Calu3 (cell line): Measurements from ENCODE around the gene NRG2. TPM values are rescaled to one million over a fixed set of nuclear protein-coding genes. Genes with fewer than 3 reads are reported as not detected.

Experiments
- BruUV-seq: library from RNA; stranded (reverse); fragments of 400-500 nt; replicated peaks from 2 replicates; lab custom pipeline; 2021; lab: Mats Ljungman, UMichigan
- CTCF ChIA-PET: fragments of 300-600 bp; sonication (Branson Sonifier 250); formaldehyde crosslinking; loops from one replicate; lab custom pipeline; 2022; ENCODE audit warnings: antibody characterized with exemption; lab: Charles Lee
- DNase-seq: peaks from one replicate; pipeline ENCODE4 v3.0.0; 2022
- H3K27ac Mint-ChIP-seq: one replicate; pipeline ENCODE4 v1.8.0; 2022; ENCODE audit warnings: mixed read lengths; ENCODE audit not compliant: unreplicated experiment
- H3K27me3 Mint-ChIP-seq: one replicate; pipeline ENCODE4 v1.8.0; 2022; ENCODE audit warnings: mixed read lengths; ENCODE audit not compliant: unreplicated experiment
- H3K36me3 Mint-ChIP-seq: one replicate; pipeline ENCODE4 v1.8.0; 2022; ENCODE audit warnings: mild to moderate bottlenecking, moderate library complexity, mixed read lengths; ENCODE audit not compliant: insufficient read depth, unreplicated experiment
- H3K4me1 Mint-ChIP-seq: one replicate; pipeline ENCODE4 v1.8.0; 2022; ENCODE audit warnings: mild to moderate bottlenecking, low read depth, mixed read lengths; ENCODE audit not compliant: unreplicated experiment
- H3K4me3 Mint-ChIP-seq: one replicate; pipeline ENCODE4 v1.8.0; 2022; ENCODE audit warnings: mild to moderate bottlenecking, low read depth, moderate library complexity, mixed read lengths; ENCODE audit not compliant: unreplicated experiment
- H3K9me3 Mint-ChIP-seq: one replicate; pipeline ENCODE4 v1.8.0; 2022; ENCODE audit warnings: low read depth, mixed read lengths; ENCODE audit not compliant: unreplicated experiment
- CTCF ChIP-seq: fragments of 200-600 bp; IDR thresholded peaks from one replicate; pipeline ENCODE4 v1.8.0; 2022; ENCODE audit warnings: antibody characterized with exemption; ENCODE audit not compliant: unreplicated experiment
- intact Hi-C: fragments of 100-400 bp; cut with micrococcal nuclease; formaldehyde crosslinking; loops from one replicate; pipeline ENCODE4 v1.10.0; 2022; ENCODE audit not compliant: unreplicated experiment
- total RNA-seq: library from RNA; stranded (reverse); gene quantifications from 2 replicates; pipeline ENCODE4 v1.2.3, GENCODE V29; 2022

NRG2 gene
- total RNA-seq, 1 experiment from 2014 or later: 1.4 TPM

- H3K9me3 Mint-ChIP-seq: no peaks in the 10 kb centered on the region
- no TSS peak for BruUV-seq
- no peak overlapping the region for H3K4me3 Mint-ChIP-seq
- H3K36me3 Mint-ChIP-seq: no peaks in the 10 kb centered on the region
- H3K4me1 Mint-ChIP-seq: no peaks in the 10 kb centered on the region
- no peak for TF ChIP-seq CTCF
- H3K27ac Mint-ChIP-seq: no peak overlapping the region
- peaks cover 63% of the 10 kb centered on the region for H3K27me3 Mint-ChIP-seq
- intact Hi-C loops: no loop called here
- CTCF ChIA-PET: interaction anchor here (0.6 to 1.1 kb wide), 2 partner anchors 160 to 236 kb away, joined by 3 read pairs; no protein-coding TSS in a partner anchor
- DNase-seq: no peak
These were observed 84.5 kb downstream of the NRG2 start for GRCh38 chr5:139958432-139959148.

- BruUV-seq: no TSS peak
- no peaks in the 10 kb centered on the region for H3K4me1 Mint-ChIP-seq
- H3K36me3 Mint-ChIP-seq: no peaks in the 10 kb centered on the region
- CTCF ChIA-PET: interaction anchor here (0.7 kb wide), 1 partner anchor 11 kb away, joined by 4 read pairs; no protein-coding TSS in a partner anchor
- H3K9me3 Mint-ChIP-seq: no peaks in the 10 kb centered on the region
- DNase-seq: no peak
- intact Hi-C loops: no loop called here
- peaks cover 63% of the 10 kb centered on the region for H3K27me3 Mint-ChIP-seq
- no peak for TF ChIP-seq CTCF
- H3K4me3 Mint-ChIP-seq: no peak overlapping the region
- no peak overlapping the region for H3K27ac Mint-ChIP-seq
These were observed 86.8 kb downstream of the NRG2 start for GRCh38 chr5:139956342-139956741.

- no peak overlapping the region for H3K4me3 Mint-ChIP-seq
- intact Hi-C loops: no loop called here
- peaks cover 63% of the 10 kb centered on the region for H3K27me3 Mint-ChIP-seq
- DNase-seq: no peak
- CTCF ChIA-PET: interaction anchor here (0.7 kb wide), 1 partner anchor 11 kb away, joined by 4 read pairs; no protein-coding TSS in a partner anchor
- TF ChIP-seq CTCF: no peak
- no peaks in the 10 kb centered on the region for H3K9me3 Mint-ChIP-seq
- H3K4me1 Mint-ChIP-seq: no peaks in the 10 kb centered on the region
- no TSS peak for BruUV-seq
- H3K36me3 Mint-ChIP-seq: no peaks in the 10 kb centered on the region
- no peak overlapping the region for H3K27ac Mint-ChIP-seq
These were observed 87.4 kb downstream of the NRG2 start for GRCh38 chr5:139955616-139956273.

DNA sequence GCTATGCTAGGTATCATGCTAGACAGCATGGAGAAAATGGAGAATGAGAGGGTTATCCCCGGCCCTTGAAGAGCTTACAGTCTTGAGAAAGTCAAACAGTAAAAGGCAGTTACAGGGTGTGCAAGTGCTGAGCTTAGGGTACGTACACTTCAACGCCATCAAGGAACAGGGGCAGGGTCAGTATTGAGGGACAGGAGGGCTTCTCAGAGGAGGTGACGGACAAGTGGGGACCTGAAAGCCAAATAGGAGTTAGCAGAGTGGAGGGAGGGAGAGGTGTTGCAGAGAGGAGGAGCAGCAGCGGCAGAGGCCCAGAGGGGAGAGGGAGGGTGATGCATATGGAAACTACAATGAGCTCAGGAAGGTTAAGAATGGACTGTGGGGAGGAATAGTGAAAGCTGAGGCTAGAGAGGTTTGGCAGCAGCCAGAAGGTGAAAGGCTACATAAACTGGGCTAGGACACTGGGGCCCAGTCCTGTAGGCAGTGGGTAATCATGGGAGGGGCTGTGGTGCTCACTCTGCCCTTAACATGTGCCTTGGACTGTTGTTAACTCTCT, 88.0 kb downstream of the NRG2 start:
- intact Hi-C loops: no loop called here
- no peaks in the 10 kb centered on the region for H3K36me3 Mint-ChIP-seq
- no peak for TF ChIP-seq CTCF
- no peaks in the 10 kb centered on the region for H3K9me3 Mint-ChIP-seq
- no TSS peak for BruUV-seq
- H3K27ac Mint-ChIP-seq: no peak overlapping the region
- no peaks in the 10 kb centered on the region for H3K4me1 Mint-ChIP-seq
- no peak overlapping the region for H3K4me3 Mint-ChIP-seq
- peaks cover 69% of the 10 kb centered on the region for H3K27me3 Mint-ChIP-seq
- CTCF ChIA-PET: no interaction called here
- DNase-seq: no peak
